ENCODE data around the gene KLK4. TPM values are rescaled to one million over a fixed set of nuclear protein-coding genes. Genes with fewer than 3 reads are reported as not detected.

KLK4 gene
- total and polyA plus RNA-seq, 9 of the 15 experiments (the other 6 are each of a cell fraction or from before 2014, with no cell fraction given), result not detected

- intact Hi-C loops (cut with micrococcal nuclease) (no loop called here), in situ Hi-C loops (cut with MboI) (no loop called here)
- DNase-seq (ENCODE audit: extremely low read depth in 1 of 4, low spot score in 3 of 4) (no peak), ATAC-seq (no peak), FAIRE-seq (no peak)
- H3K36me3 ChIP-seq (ENCODE audit: control insufficient read depth, insufficient read depth, low read length), result no peaks in the 10 kb centered on the region
- no peak overlapping the region for H3K4me2 ChIP-seq (ENCODE audit: insufficient read depth, low read length)
- ChIA-PET POLR2A (interaction anchor here (0.9 to 1.2 kb wide), 5 partner anchors 9 to 58 kb away, joined by 3 to 5 read pairs (median 4); no protein-coding TSS in a partner anchor), CTCF (ENCODE audit: low intra/inter-chr PET ratio) (no interaction called here)
- no TSS peak for BruUV-seq (replicated peaks)
- no peaks in the 10 kb centered on the region for H3K9me1 ChIP-seq (ENCODE audit: control insufficient read depth, insufficient read depth, low read length)
- TF ChIP-seq E2F1 (CRISPR knock-in tag; IDR thresholded peaks at IDR 0.05), result no peak
- TF ChIP-seq MCM3 (IDR thresholded peaks at IDR 0.05), result no peak
- no peak for TF ChIP-seq MCM5 (IDR thresholded peaks at IDR 0.05; ENCODE audit: low read depth)
- no peak overlapping the region for H2AFZ ChIP-seq (ENCODE audit: low read depth, low read length)
- peaks cover 0 to 4% of the 10 kb centered on the region in 2 experiments; a peak in 2 of 5 replicates for H3K4me1 ChIP-seq (replicated peaks in 1 of 2; ENCODE audit: control insufficient read depth in 2 of 2, insufficient read depth in 2 of 2, low read length in 2 of 2)
- H3K4me3 ChIP-seq, result no peak overlapping the region
- H3K79me2 ChIP-seq (ENCODE audit: control insufficient read depth, insufficient read depth, low read length), result no peaks in the 10 kb centered on the region
- H3K9me3 ChIP-seq (replicated peaks; ENCODE audit: control insufficient read depth, insufficient read depth, low read depth, low read length), result no peaks in the 10 kb centered on the region
- H3K9ac ChIP-seq (ENCODE audit: insufficient read depth in 1 of 2, low read depth in 2 of 2, low read length in 2 of 2), result no peak overlapping the region
- peaks cover 23 to 57% of the 10 kb centered on the region in 2 experiments for H3K27me3 ChIP-seq (ENCODE audit: control insufficient read depth in 2 of 2, insufficient read depth in 2 of 2, low read length in 2 of 2)
- 2% methylated on average over 5 of the region's 5 CpGs for WGBS (ENCODE audit: insufficient coverage, low coverage, missing lambda C conversion rate)
- 0 out of 2 replicates have a peak, but pooled peaks cover 3% of the 10 kb centered on the region for H4K20me1 ChIP-seq (replicated peaks; ENCODE audit: control insufficient read depth, insufficient read depth, low read length)
- H3K27ac ChIP-seq (ENCODE audit: extremely low read depth, low read depth, low read length), result no peak overlapping the region
These were observed 50.2 kb downstream of the KLK4 start for GRCh38 chr19:50861010-50861409.

GRCh38 chr19:50859849-50860248, 51.3 kb downstream of the KLK4 start:
- ATAC-seq (no peak), DNase-seq (ENCODE audit: extremely low read depth in 1 of 4, low spot score in 3 of 4) (no peak), FAIRE-seq (no peak)
- H3K4me1 ChIP-seq (replicated peaks in 1 of 2; ENCODE audit: control insufficient read depth in 2 of 2, insufficient read depth in 2 of 2, low read length in 2 of 2), result peaks cover 0 to 4% of the 10 kb centered on the region in 2 experiments; a peak in 2 of 5 replicates
- no TSS peak for BruUV-seq (replicated peaks)
- 0 out of 2 replicates have a peak, but pooled peaks cover 3% of the 10 kb centered on the region for H4K20me1 ChIP-seq (replicated peaks; ENCODE audit: control insufficient read depth, insufficient read depth, low read length)
- in situ Hi-C loops (cut with MboI), result no loop called here
- 9% methylated on average over 4 of the region's 4 CpGs for WGBS (ENCODE audit: insufficient coverage, low coverage, missing lambda C conversion rate)
- ChIA-PET CTCF (ENCODE audit: low intra/inter-chr PET ratio) (no interaction called here), POLR2A (interaction anchor here (1.2 kb wide), 1 partner anchor 56 kb away, joined by 4 read pairs; no protein-coding TSS in a partner anchor)
- H3K4me3 ChIP-seq, result no peak overlapping the region
- H3K9me1 ChIP-seq (ENCODE audit: control insufficient read depth, insufficient read depth, low read length), result no peaks in the 10 kb centered on the region
- H3K9me3 ChIP-seq (replicated peaks; ENCODE audit: control insufficient read depth, insufficient read depth, low read depth, low read length), result no peaks in the 10 kb centered on the region
- intact Hi-C loops (cut with micrococcal nuclease), result no loop called here
- H2AFZ ChIP-seq (ENCODE audit: low read depth, low read length), result no peak overlapping the region
- peaks cover 23 to 64% of the 10 kb centered on the region in 2 experiments for H3K27me3 ChIP-seq (ENCODE audit: control insufficient read depth in 2 of 2, insufficient read depth in 2 of 2, low read length in 2 of 2)
- H3K9ac ChIP-seq (ENCODE audit: insufficient read depth in 1 of 2, low read depth in 2 of 2, low read length in 2 of 2), result no peak overlapping the region; a peak in 1 of 4 replicates
- no peaks in the 10 kb centered on the region for H3K79me2 ChIP-seq (ENCODE audit: control insufficient read depth, insufficient read depth, low read length)
- no peak overlapping the region for H3K4me2 ChIP-seq (ENCODE audit: insufficient read depth, low read length)
- H3K27ac ChIP-seq (ENCODE audit: extremely low read depth, low read depth, low read length), result no peak overlapping the region
- H3K36me3 ChIP-seq (ENCODE audit: control insufficient read depth, insufficient read depth, low read length), result no peaks in the 10 kb centered on the region
- TF ChIP-seq CREB3L1 (IDR thresholded peaks at IDR 0.05; ENCODE audit: borderline replicate concordance, low read depth) (no peak), NFXL1 (CRISPR knock-in tag; IDR thresholded peaks at IDR 0.05) (no peak), ZNF23 (CRISPR knock-in tag; IDR thresholded peaks at IDR 0.05) (no peak)

Measured in K562 (cell line).